ENCODE results near the gene HPCAL1. TPM values are rescaled to one million over a fixed set of nuclear protein-coding genes. Genes with fewer than 3 reads are reported as not detected.

The HPCAL1 gene
- total RNA-seq, 2 donors from 2014 or later = 22.5 to 203 TPM

DNA sequence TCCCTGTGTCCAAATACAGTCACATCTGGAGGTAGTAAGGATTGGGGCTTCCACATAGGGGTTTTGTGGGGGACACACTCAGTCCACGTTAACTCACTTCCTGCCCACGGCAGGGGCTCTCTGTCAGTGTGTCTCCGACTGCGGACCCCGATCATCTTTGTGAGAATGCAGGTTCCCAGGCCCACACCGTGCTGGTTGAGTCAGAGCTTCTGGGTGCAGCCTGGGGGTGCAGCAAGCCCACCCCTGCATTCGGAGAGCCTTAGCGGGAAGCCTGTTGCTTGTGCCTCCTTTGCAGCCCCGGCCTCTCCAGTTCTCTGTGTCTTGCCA, 28.0 kb downstream of the HPCAL1 start:
- Histone ChIP-seq H3K36me3 (no peaks in the 10 kb centered on the region), H3K9me3 (no peaks in the 10 kb centered on the region), H3K27me3 (replicated peaks; ENCODE audit: insufficient read depth) (no peaks in the 10 kb centered on the region), H3K4me3 (no peak overlapping the region), H3K27ac (no peak overlapping the region), H3K4me1 (replicated peaks) (no peaks in the 10 kb centered on the region)
- WGBS = 81% methylated on average over 9 of the region's 9 CpGs
- intact Hi-C loops (cut with DNase I) = no loop called here
- TF ChIP-seq POLR2AphosphoS5 (IDR thresholded peaks at IDR 0.05) = no peak
- TF ChIP-seq, protein P1, sequence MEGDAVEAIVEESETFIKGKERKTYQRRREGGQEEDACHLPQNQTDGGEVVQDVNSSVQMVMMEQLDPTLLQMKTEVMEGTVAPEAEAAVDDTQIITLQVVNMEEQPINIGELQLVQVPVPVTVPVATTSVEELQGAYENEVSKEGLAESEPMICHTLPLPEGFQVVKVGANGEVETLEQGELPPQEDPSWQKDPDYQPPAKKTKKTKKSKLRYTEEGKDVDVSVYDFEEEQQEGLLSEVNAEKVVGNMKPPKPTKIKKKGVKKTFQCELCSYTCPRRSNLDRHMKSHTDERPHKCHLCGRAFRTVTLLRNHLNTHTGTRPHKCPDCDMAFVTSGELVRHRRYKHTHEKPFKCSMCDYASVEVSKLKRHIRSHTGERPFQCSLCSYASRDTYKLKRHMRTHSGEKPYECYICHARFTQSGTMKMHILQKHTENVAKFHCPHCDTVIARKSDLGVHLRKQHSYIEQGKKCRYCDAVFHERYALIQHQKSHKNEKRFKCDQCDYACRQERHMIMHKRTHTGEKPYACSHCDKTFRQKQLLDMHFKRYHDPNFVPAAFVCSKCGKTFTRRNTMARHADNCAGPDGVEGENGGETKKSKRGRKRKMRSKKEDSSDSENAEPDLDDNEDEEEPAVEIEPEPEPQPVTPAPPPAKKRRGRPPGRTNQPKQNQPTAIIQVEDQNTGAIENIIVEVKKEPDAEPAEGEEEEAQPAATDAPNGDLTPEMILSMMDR (IDR thresholded peaks at IDR 0.05) = no peak
- no peak for TF ChIP-seq POLR2A (IDR thresholded peaks at IDR 0.05)
- no peak for DNase-seq (ENCODE audit: low spot score)

DNA sequence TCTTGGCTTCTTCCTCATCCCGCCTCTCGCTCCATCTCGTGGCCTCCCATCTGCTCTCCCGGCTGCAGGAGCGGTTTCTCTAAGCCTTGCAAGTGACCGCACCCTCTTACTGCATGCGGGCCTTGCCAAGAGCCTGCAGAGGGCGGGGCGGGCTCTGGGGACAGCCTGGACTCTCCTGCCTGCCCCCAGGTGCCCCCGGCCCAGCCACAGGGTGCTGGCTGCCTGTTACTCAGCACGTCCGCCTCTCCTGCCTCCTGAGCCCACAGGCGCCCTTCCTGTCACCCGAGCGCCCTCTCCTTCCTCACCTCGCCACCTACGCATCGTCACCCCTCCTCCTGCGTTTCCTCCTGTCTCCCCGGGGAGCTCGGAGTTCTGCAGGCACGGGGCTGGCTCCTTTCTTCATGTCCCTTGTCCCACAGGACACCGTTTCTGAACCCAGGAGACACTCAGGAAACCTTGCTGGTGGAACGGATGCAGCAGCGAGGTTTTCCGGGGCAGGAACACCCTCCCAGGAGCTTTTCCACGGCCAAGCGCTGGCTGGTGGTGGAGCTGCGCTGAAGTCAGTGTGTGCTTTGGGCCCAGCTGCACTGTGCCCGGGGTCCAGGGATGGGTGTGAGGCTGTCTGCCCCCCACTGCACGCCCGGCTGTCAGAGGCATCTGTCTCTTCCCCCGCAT, 28.5 kb downstream of the HPCAL1 start:
- intact Hi-C loops (cut with DNase I) = no loop called here
- no peak for TF ChIP-seq POLR2AphosphoS5 (IDR thresholded peaks at IDR 0.05)
- TF ChIP-seq, protein P1 (IDR thresholded peaks at IDR 0.05) = no peak
- TF ChIP-seq POLR2A (IDR thresholded peaks at IDR 0.05) = no peak
- Histone ChIP-seq H3K4me3 (no peak overlapping the region), H3K27ac (no peak overlapping the region), H3K4me1 (replicated peaks) (no peaks in the 10 kb centered on the region), H3K9me3 (no peaks in the 10 kb centered on the region), H3K27me3 (replicated peaks; ENCODE audit: insufficient read depth) (no peaks in the 10 kb centered on the region), H3K36me3 (no peaks in the 10 kb centered on the region)
- DNase-seq (ENCODE audit: low spot score) = no peak
- 73% methylated on average over 33 of the region's 33 CpGs for WGBS

DNA sequence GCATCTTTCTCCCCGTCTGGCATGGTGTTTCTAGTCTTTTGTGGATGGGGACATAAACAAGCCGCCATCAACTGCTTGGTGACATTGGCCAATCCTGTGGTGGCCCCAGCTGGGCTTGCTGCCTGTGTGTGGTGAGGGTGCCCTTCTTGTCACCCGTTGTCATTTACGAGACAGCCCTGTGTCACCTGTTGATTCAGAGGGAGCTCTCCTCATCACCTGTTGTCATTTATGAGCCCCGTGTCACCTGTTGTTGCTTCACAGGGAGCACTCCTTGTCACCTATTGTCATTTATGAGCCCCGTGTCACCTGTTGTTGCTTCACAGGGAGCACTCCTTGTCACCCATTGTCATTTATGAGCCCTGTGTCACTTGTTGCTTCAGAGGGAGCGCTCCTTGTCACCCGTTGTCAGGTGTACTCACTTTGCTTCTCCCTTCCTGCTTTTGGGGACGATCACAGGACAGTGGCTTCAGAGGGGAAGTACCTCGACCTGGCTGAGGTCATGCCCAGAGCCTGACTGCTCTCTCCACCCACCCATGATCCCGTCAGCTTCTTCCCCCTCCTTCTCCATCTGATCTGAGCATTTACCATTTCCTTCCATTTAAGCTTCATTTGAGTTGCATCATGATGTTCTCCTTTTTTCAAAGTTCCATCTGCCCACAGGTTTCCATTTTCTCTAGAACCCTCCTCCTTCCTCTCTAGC, 29.1 kb downstream of the HPCAL1 start:
- Histone ChIP-seq H3K27ac (no peak overlapping the region), H3K9me3 (no peaks in the 10 kb centered on the region), H3K36me3 (no peaks in the 10 kb centered on the region), H3K27me3 (replicated peaks; ENCODE audit: insufficient read depth) (no peaks in the 10 kb centered on the region), H3K4me1 (replicated peaks) (no peaks in the 10 kb centered on the region), H3K4me3 (no peak overlapping the region)
- TF ChIP-seq POLR2AphosphoS5 (IDR thresholded peaks at IDR 0.05) (no peak), POLR2A (IDR thresholded peaks at IDR 0.05) (no peak)
- TF ChIP-seq, protein P1 (IDR thresholded peaks at IDR 0.05) = no peak
- DNase-seq (ENCODE audit: low spot score) = no peak
- intact Hi-C loops (cut with DNase I) = no loop called here
- 65% methylated on average over 11 of the region's 11 CpGs for WGBS

DNA sequence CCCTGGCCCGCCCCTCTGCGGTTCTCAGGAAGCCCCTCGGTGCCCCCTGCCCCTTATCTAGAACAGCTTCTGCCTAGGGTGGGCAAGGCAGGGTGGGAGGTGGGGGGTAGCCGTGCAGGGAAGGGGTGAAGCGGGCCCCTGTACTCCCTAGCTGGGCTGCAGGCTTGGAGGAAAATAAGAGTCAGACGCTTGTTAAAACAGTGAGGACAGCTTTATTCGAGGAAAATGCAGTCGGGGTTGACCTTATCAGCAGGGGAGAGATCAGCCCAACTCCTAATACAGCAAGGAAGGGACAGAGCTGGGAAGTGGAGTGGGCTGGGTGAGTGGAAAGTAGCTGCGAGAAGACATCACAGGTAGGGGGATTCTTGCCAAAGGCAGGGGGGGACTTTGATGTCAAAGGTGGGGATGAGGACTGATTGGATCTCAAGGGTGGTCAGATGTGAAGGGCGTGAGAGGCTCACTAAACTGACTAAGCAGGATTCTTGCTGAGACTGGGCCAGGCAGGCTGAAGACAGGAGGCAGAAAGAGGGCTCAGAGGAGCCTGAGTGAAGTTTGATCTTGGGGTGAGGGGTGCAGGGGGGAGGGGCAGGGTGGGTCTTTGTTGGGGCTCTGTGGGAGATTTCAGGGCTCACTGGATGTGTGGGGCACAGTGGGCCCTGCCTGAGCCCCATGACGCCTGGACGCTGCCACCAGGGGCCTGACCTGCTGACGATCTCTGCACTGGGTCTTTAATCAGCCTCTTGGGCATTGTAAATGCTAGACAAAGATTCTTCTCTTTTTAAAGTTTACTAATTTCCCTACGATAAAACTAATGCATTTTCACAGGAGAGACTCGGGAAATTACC, 29.9 kb downstream of the HPCAL1 start:
- Histone ChIP-seq H3K4me1 (replicated peaks) (no peaks in the 10 kb centered on the region), H3K9me3 (no peaks in the 10 kb centered on the region), H3K4me3 (no peak overlapping the region), H3K27ac (no peak overlapping the region), H3K36me3 (no peaks in the 10 kb centered on the region), H3K27me3 (replicated peaks; ENCODE audit: insufficient read depth) (no peaks in the 10 kb centered on the region)
- no peak for DNase-seq (ENCODE audit: low spot score)
- intact Hi-C loops (cut with DNase I) = no loop called here
- WGBS = 53% methylated on average over 15 of the region's 15 CpGs
- TF ChIP-seq POLR2AphosphoS5 (IDR thresholded peaks at IDR 0.05) = no peak
- no peak for TF ChIP-seq POLR2A (IDR thresholded peaks at IDR 0.05)
- TF ChIP-seq, protein P1 (IDR thresholded peaks at IDR 0.05) = no peak

All from prostate gland (tissue), 2 donors.